ENCODE data around the gene G6PC1.
"Not testable (repeated sequence)": the region's sequence is repeated elsewhere in the genome, so short reads cannot be mapped to it uniquely, and the experiment has no call there.

Gene G6PC1

DNA sequence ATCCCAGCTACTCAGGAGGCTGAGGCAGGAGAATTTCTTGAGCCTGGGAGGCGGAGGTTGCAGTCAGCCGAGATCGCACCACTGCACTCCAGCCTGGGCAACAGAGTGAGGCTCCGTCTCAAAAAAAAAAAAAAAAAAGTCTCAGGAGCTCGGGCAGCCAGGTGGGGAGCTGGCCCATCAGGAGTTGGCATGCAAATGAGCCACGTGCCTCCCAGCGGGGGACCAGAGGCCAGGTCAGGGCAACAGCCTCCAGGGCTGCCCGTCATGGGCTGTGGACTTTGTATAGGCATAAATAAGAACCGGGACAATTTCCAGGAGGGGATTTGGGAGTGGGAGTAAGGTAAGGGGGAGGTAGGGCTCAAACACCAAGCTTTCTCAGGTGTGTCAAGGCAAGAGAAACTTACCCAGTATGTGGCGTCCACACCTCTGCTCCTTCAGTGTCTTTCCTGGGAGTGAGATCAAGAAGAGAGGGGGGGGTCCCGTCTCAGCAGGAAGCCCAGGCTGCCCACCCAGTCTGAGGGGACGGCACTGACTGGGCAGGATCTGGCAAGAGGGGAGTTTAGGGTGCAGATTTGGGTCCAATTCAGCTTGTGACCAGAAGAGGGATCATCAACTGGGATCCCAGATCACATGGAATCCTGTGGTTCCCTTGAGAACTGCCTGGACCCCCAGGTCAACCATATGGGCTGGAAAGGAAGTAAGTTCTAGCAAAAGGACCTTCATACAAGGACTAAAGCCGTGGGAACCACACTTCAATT is 22.3 kb upstream of the G6PC1 start:
- Histone ChIP-seq H3K27me3 (ENCODE audit: control insufficient read depth, insufficient read depth, low read length) (peaks cover 59% of the 10 kb centered on the region), H3K4me1 (ENCODE audit: control insufficient read depth, insufficient read depth, low read length) (no peaks in the 10 kb centered on the region), H3K36me3 (ENCODE audit: insufficient read depth, low read length) (no peaks in the 10 kb centered on the region), H3K9ac (ENCODE audit: low read depth, low read length) (no peak overlapping the region), H3K4me3 (ENCODE audit: low read length) (no peak overlapping the region), H3K9me3 (replicated peaks; ENCODE audit: low read length) (no peaks in the 10 kb centered on the region), H3K4me2 (ENCODE audit: low read length) (no peak overlapping the region)

DNA sequence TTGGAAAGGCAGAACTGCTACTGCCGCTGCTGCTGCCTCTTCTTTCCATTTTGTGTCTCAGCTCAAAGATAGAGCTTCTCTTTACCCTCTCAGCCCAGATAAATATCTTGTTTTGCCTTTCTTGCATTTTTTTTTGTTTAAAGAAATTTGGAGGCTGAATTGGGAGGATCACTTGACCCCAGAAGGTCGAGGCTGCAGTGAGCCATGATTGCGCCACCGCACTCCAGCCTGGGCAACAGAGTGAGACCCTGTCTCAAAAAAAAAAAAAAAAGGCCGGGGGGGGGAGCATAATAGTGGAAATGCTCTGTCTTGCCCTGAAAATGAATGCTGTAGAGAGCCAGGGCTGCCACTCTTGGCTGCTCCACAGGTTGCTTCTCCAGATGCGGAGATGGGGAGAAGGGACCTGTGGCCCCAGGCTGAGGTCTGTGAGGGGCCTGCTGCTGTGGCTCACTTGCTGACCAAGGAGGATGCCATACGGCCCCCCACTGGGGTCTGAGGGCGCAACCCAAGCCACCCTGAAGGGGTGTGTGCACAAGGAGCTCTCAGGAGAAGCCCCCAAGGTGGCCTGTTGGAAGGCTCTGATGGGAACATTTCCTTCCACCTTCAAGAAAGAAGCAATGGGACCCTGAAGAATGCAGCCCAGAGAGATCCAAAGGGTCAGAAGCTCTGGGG is 21.5 kb upstream of the G6PC1 start:
- H3K4me1 ChIP-seq (ENCODE audit: control insufficient read depth, insufficient read depth, low read length) = no peaks in the 10 kb centered on the region
- H3K36me3 ChIP-seq (ENCODE audit: insufficient read depth, low read length) = no peaks in the 10 kb centered on the region
- no peaks in the 10 kb centered on the region for H3K9me3 ChIP-seq (replicated peaks; ENCODE audit: low read length)
- peaks cover 62% of the 10 kb centered on the region for H3K27me3 ChIP-seq (ENCODE audit: control insufficient read depth, insufficient read depth, low read length)
- H3K4me3 ChIP-seq (ENCODE audit: low read length) = no peak overlapping the region
- H3K9ac ChIP-seq (ENCODE audit: low read depth, low read length) = no peak overlapping the region
- no peak overlapping the region for H3K4me2 ChIP-seq (ENCODE audit: low read length)

DNA sequence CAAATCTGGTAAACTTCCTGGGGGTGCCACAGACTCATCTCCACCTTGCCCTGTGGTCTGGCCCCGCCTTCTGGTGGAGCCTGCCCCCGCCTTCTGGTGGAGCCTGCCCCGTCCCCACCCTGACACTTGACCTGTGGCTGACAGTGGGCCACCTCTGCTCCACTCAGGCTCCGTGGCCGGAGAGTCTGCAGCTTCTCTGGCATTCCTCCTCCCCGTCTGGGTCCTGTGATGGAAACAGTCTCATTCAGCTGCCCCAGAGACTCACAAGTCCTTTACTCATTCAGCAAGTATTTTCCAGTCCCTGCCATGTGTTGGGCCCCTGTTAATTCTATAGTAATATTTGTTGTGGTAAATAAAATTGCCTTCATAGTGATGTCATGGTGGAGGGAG is 21.0 kb upstream of the G6PC1 start:
- H3K36me3 ChIP-seq (ENCODE audit: insufficient read depth, low read length) = no peaks in the 10 kb centered on the region
- peaks cover 58% of the 10 kb centered on the region for H3K27me3 ChIP-seq (ENCODE audit: control insufficient read depth, insufficient read depth, low read length)
- no peaks in the 10 kb centered on the region for H3K4me1 ChIP-seq (ENCODE audit: control insufficient read depth, insufficient read depth, low read length)
- H3K9ac ChIP-seq (ENCODE audit: low read depth, low read length) = no peak overlapping the region
- H3K4me3 ChIP-seq (ENCODE audit: low read length) = no peak overlapping the region
- H3K9me3 ChIP-seq (replicated peaks; ENCODE audit: low read length) = no peaks in the 10 kb centered on the region
- no peak overlapping the region for H3K4me2 ChIP-seq (ENCODE audit: low read length)

DNA sequence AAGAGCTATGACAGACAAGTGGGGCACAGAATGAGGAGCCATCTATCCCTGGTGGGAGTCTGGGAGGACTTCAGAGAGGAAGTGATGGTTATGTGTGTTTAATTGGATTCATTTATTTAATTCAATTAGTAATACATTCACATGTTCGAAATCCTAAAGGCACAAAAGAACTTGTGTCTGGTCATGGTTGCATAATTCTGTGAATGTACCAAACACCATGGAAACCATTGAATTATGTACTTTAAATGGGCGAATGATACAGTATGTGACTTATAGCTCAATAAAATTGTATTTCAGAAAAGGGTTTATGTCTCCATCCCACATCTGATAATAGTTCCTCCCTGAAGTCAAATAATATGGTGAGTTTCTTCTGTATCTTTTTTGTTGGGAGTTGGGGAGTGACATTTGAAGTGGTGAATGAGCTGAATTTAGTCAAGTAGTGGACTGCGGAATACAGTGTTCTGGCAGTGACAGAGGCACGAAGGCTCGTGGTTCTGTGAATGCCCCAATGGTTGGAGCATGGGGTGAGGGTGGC is 19.8 kb upstream of the G6PC1 start:
- Histone ChIP-seq H3K36me3 (ENCODE audit: insufficient read depth, low read length) (no peaks in the 10 kb centered on the region), H3K4me1 (ENCODE audit: control insufficient read depth, insufficient read depth, low read length) (no peaks in the 10 kb centered on the region), H3K27me3 (ENCODE audit: control insufficient read depth, insufficient read depth, low read length) (peaks cover 58% of the 10 kb centered on the region), H3K9ac (ENCODE audit: low read depth, low read length) (no peak overlapping the region), H3K4me3 (ENCODE audit: low read length) (no peak overlapping the region), H3K9me3 (replicated peaks; ENCODE audit: low read length) (no peaks in the 10 kb centered on the region), H3K4me2 (ENCODE audit: low read length) (no peak overlapping the region)

DNA sequence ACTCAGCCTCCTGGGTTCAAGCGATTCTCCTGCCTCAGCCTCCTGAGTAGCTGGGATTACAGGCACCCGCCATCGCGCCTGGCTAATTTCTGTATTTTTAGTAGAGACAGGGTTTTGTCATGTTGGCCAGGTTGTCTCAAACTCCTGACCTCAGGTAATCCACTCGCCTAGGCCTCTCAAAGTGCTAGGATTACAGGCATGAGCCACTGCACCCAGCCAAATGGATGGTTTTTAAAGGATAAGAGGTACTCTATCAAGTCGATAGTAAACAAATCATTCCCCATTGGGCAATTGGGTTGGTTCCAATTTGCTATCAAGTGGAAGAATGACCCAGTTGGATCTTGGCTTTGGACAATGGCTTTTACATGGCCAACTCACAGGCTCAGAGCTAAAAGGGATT is 18.9 kb upstream of the G6PC1 start:
- peaks cover 56% of the 10 kb centered on the region for H3K27me3 ChIP-seq (ENCODE audit: control insufficient read depth, insufficient read depth, low read length)
- not testable (repeated sequence) for H3K36me3 ChIP-seq (ENCODE audit: insufficient read depth, low read length); H3K4me3 ChIP-seq (ENCODE audit: low read length); H3K9me3 ChIP-seq (replicated peaks; ENCODE audit: low read length); H3K9ac ChIP-seq (ENCODE audit: low read depth, low read length); H3K4me2 ChIP-seq (ENCODE audit: low read length); H3K4me1 ChIP-seq (ENCODE audit: control insufficient read depth, insufficient read depth, low read length)

DNA sequence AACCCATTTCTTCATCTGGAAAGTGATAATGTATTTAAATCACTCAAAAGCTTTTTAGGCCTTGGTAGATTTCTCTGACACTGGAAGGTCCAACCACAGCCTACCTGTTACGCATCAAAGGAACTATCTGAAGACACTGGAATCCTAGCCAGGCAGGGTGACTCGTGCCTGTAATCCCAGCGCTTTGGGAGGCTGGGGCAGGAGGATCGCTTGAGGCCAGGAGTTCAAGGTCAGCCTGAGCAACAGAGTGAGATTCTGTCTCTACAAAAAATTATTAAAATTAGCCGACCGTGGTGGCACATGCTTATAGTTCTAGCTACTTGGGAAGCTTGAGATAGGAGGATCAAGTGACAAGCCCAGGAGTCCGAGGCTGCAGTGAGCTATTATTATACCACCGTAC is 18.4 kb upstream of the G6PC1 start:
- no peaks in the 10 kb centered on the region for H3K4me1 ChIP-seq (ENCODE audit: control insufficient read depth, insufficient read depth, low read length)
- peaks cover 51% of the 10 kb centered on the region for H3K27me3 ChIP-seq (ENCODE audit: control insufficient read depth, insufficient read depth, low read length)
- H3K4me3 ChIP-seq (ENCODE audit: low read length) = no peak overlapping the region
- no peak overlapping the region for H3K4me2 ChIP-seq (ENCODE audit: low read length)
- no peak overlapping the region for H3K9ac ChIP-seq (ENCODE audit: low read depth, low read length)
- H3K36me3 ChIP-seq (ENCODE audit: insufficient read depth, low read length) = no peaks in the 10 kb centered on the region
- H3K9me3 ChIP-seq (replicated peaks; ENCODE audit: low read length) = no peaks in the 10 kb centered on the region

DNA sequence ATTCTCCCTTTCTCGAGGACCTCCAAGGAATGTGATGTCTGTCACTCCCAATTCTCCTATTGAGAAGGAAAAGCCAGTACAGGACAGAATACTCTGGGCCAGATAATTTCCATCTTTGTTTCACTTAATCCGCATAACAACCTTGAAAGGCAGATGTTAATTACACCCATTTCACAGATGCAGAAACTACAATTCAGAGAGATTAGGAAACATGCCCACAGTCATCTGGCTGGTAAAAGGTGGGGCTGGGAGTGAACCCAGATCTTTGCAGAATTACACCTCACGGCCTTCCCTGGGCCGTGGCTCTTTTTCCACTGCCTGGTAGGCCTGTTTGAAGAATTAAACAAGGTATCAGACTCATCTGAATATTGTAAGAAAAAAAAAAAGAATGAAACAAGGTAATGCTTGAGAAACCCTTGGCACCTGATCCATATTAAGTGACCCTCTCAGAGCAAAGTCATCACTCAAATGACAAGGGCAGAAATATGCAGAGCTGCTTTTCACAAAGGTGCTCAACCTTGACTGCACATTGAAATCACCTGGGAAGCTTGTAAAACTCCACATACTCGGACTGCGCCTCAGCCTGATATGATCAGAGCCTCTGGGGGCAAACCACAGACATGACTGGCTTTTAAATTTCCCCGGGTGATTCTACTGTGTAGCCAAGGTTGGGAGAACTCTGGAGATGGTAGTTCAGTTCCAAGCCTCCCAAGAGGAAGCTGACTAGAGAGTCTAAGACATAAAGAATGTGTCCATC is 16.6 kb upstream of the G6PC1 start:
- H3K4me2 ChIP-seq (ENCODE audit: low read length) = no peak overlapping the region
- no peaks in the 10 kb centered on the region for H3K4me1 ChIP-seq (ENCODE audit: control insufficient read depth, insufficient read depth, low read length)
- H3K27me3 ChIP-seq (ENCODE audit: control insufficient read depth, insufficient read depth, low read length) = peaks cover 34% of the 10 kb centered on the region
- no peak overlapping the region for H3K4me3 ChIP-seq (ENCODE audit: low read length)
- no peaks in the 10 kb centered on the region for H3K9me3 ChIP-seq (replicated peaks; ENCODE audit: low read length)
- H3K9ac ChIP-seq (ENCODE audit: low read depth, low read length) = no peak overlapping the region
- H3K36me3 ChIP-seq (ENCODE audit: insufficient read depth, low read length) = no peaks in the 10 kb centered on the region

DNA sequence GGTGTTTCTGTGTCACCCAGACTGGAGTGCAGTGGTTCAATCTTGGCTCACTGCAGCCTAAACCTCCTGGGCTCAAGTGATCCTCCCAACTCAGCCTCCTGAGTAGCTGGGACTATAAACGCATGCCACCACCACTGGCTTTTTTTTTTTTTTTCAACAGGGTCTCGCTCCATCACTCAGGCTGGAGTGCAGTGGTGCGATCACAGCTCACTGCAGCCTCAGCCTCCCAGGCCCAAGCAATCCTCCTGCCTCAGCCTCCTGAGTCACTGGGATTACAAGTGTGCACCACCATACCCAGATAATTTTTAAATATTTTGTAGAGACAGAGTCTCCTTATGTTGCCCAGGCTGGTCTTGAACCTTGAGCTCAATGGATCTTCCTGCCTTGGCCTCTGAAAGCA is 14.8 kb upstream of the G6PC1 start:
- H3K9ac ChIP-seq (ENCODE audit: low read depth, low read length); H3K4me1 ChIP-seq (ENCODE audit: control insufficient read depth, insufficient read depth, low read length); H3K4me2 ChIP-seq (ENCODE audit: low read length); H3K36me3 ChIP-seq (ENCODE audit: insufficient read depth, low read length); H3K4me3 ChIP-seq (ENCODE audit: low read length); H3K9me3 ChIP-seq (replicated peaks; ENCODE audit: low read length): not testable (repeated sequence)
- peaks cover 35% of the 10 kb centered on the region for H3K27me3 ChIP-seq (ENCODE audit: control insufficient read depth, insufficient read depth, low read length)

DNA sequence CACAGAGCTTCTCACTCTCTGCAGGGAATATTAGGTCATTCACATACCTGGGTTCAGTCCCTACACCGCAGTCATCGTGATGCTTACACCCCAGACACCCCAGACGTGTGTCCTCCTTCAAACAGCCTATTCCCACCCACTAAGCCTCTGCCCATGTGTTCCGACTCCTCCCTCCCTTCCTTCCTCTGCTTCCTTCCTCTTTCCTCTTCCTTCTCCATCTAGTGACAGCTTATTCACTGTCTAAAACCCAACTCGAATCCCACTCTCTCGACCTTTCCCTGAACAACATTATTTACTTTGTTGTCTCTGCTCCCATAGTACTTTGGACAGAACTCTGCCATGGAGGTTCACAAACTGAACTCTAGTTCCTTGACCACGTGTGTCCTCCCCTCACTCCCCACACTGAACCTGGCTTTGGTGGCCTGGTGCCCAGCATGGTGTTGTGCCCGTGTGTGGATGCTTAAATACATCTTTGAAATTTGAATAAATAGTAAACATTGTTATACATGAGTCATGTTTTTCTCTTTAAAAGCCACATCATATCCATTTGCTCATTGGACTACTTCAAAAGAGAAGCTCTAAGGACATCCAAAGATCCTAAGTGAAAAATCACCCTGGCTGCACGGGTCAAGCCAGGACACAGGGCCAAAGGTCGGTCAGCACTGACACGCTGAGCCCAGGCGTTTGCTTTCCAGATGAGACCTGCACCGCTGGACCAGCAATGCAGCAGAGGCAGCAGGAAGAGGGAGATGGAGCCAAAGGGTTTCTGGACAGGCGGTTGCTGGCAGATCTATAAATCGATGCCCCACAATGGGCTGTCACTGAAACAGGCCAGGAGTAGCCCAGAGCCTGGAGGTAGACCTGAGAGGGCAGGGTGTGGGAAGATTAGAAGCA is 14.1 kb upstream of the G6PC1 start:
- H3K4me3 ChIP-seq (ENCODE audit: low read length) = no peak overlapping the region
- H3K4me1 ChIP-seq (ENCODE audit: control insufficient read depth, insufficient read depth, low read length) = no peaks in the 10 kb centered on the region
- H3K36me3 ChIP-seq (ENCODE audit: insufficient read depth, low read length) = no peaks in the 10 kb centered on the region
- no peak overlapping the region for H3K4me2 ChIP-seq (ENCODE audit: low read length)
- H3K9ac ChIP-seq (ENCODE audit: low read depth, low read length) = no peak overlapping the region
- peaks cover 31% of the 10 kb centered on the region for H3K27me3 ChIP-seq (ENCODE audit: control insufficient read depth, insufficient read depth, low read length)
- H3K9me3 ChIP-seq (replicated peaks; ENCODE audit: low read length) = no peaks in the 10 kb centered on the region

DNA sequence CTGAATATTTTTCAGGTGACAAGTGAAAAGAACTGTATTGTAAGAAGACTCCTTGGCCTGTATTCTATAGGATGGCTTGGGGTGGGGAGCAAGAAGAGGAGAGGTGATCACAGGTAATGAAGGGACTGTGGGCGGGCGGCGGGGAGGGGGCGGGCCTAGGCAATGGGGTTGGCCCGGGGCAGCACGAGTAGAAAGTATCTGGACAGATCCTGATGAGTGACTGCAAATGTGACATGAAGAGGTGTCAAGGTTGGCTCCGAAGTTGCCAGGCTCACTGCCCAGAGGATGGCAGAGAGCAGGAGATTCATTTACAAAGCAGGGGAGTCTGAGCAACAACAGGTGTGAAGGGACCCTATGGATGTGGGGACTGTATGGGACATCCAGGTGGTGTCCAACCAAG is 10.8 kb upstream of the G6PC1 start:
- no peaks in the 10 kb centered on the region for H3K36me3 ChIP-seq (ENCODE audit: insufficient read depth, low read length)
- H3K9ac ChIP-seq (ENCODE audit: low read depth, low read length) = no peak overlapping the region
- peaks cover 3% of the 10 kb centered on the region for H3K4me1 ChIP-seq (ENCODE audit: control insufficient read depth, insufficient read depth, low read length)
- H3K9me3 ChIP-seq (replicated peaks; ENCODE audit: low read length) = no peaks in the 10 kb centered on the region
- H3K27me3 ChIP-seq (ENCODE audit: control insufficient read depth, insufficient read depth, low read length) = peaks cover 16% of the 10 kb centered on the region
- H3K4me2 ChIP-seq (ENCODE audit: low read length) = no peak overlapping the region
- H3K4me3 ChIP-seq (ENCODE audit: low read length) = no peak overlapping the region
